Measurements from ENCODE around the gene GPC1.

The GPC1 gene

DNA sequence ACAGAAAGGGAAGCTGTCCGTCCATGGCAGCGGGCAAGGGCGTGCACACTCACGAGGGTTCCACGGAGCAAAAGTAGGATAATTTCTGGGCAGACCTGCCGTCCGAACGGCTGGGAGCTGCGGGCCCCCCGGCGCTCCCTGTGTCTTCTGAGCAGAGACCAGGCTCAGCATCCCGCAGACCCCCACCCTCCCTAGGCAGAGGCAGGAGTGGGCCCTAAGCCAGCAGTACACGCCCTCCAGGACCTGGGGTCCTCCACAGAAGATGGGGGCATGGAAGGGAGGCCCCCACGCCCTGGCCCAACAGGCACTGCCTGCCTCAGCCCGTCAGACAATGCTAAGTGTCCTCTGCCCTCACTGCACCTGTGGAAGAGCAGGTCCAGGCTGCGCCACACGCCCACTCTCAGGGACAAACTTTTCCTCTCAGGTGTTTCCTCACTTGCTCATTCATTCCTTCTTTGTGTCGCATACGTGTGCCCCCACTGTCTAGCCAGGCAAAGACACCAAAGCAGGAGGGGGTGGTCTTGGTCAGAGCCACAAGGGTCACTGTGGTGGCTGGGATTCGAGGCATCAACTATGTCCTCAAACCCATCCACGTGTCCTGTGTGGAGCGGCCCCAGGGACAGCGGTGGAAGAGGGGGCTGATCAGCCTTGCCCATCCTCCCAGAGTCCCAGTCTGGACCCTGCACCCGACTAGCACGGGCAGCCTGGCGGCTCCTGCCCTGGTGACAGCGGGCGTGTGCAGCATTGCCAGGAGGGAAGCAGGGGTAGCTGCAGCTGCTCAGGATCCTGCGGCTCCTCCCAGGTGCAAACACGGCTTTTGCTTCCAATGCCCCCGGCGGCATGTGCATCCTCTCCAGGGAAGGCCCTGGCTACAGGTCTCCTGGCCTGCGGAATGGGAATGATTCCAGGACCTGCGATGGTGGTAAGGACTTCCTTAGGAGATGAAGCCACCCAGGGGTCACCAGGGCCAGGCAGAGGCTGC is 2.4 kb upstream of the GPC1 start:
- DNase-seq = no peak

DNA sequence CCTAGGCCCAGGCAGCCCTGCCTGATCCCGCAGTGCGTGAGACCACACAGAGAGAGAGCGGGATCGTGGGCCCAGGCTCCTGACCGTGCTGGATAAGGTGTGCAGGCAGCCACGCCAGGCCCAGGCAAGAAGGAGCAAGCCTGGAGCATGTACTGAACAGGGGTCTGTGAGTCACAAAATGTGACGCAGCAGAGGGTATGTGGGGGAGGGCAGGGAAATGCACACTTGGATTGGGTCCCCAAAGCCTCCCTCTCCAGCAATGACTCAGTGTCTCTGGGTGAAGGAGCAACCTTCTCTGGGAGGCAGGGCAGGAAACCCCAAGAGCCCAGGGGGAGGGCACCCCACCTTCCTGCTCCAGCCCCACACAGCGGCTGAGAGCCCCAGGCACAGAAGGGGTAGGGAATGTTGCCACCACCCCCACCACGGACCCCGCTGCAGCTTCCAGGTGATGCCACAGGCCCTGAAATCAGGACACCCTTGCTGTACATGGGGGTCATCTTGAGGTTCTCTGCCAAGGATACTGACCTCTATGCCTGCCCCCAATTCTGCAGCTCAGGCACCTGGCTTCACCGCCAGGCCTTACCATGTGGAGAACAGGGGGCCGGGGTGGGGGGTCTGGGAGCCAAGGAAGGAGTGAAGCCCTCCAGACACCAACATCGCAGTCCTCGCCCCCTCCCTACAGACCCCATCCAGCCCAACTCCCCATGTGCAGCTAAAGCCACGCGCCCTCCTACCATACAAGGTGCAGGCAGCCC is 1.3 kb upstream of the GPC1 start:
- DNase-seq = no peak

GRCh38 chr2:240434728-240435456 is 571 bp upstream of the GPC1 start:
- peak; percentile 85 for DNase-seq

DNA sequence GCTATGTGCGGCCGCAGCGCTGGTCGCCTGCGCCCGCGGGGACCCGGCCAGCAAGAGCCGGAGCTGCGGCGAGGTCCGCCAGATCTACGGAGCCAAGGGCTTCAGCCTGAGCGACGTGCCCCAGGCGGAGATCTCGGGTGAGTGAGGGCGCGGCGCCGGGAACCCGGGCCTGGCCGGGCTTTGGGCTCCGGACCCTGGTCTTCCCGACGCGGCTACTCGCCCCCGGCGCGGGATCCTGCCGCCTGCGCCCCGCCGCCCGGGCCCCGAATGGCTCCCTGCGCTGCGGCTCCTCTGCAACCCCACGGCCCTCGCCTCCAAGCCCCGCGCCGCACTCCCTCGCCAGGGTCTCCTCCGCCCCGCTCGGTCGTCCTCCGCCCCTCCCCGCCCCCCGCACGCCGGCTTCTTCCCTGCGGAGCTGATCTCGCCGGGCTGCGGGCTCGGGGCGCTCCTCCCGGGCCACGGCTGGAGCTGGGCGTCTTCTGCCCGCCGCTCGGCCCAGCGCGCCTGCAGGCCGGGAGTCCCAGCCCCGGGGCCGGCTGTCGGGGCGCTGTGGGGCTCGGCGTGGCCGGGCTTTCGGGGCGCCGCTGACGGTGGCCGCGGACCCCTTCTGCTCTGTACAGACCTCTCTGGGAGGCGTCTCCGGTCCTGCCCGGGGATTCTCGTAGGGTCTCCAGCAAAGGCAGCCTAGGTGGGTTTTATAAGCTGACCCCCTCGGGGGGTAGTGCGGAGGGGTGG is 652 bp downstream of the GPC1 start:
- no peak for DNase-seq

DNA sequence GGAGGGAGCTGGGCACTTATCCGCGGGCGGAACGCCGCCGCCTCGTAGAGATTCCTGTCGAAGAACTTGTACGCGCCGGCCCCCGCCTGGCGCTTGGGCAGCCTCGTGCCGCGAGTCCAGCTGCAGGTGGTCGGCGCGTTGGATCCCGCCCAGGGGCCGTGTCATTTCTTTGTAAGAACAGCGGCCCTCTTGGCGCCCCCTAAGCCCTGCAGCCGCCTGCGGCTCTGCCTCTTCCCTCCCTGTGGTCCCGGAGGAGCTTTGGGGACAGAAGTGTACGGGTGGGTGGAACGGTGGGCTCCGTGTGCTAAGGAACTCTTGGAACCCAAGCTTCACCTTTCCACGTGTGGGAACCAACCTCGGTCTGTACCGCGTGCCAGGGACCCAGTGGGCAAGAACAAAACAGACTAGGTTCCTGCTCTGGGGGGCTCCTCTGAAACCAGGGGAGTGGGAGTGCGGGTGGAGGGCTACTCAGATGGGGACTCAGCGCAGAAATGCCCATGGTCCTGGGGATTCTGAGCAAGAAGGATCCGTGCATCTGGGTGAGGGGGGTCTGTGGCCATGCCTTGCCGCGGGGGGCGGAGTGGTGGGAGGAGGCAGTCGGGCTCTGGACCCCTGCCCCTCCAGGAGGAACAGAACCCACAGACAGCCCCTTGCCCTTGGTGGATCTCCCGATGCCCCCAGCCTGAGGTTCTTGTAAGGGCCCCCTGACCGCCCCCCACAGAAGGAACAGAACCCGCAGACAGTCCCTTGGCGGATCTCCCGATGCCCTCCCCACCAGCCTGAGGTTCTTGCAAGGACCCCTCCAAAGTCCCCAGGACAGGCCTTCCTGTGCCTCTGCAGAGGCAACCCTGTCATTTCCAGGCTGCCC is 1.5 kb downstream of the GPC1 start:
- DNase-seq = no peak

DNA sequence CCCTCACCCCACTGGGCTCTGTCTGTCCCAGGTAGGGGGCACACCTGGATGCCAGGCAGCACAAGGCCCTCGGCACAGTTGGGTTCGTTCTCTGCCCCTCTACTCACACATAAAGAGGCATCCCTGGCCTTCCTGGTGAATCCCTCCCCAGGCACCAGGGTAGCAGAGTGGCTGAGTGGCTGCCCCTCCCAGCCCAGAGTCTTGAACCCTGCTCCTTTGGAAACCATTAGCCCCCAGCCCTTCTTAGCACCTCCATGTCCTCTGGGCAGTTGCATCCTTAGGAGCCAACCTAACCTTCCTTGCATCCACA is 2.0 kb downstream of the GPC1 start:
- no peak for DNase-seq

DNA sequence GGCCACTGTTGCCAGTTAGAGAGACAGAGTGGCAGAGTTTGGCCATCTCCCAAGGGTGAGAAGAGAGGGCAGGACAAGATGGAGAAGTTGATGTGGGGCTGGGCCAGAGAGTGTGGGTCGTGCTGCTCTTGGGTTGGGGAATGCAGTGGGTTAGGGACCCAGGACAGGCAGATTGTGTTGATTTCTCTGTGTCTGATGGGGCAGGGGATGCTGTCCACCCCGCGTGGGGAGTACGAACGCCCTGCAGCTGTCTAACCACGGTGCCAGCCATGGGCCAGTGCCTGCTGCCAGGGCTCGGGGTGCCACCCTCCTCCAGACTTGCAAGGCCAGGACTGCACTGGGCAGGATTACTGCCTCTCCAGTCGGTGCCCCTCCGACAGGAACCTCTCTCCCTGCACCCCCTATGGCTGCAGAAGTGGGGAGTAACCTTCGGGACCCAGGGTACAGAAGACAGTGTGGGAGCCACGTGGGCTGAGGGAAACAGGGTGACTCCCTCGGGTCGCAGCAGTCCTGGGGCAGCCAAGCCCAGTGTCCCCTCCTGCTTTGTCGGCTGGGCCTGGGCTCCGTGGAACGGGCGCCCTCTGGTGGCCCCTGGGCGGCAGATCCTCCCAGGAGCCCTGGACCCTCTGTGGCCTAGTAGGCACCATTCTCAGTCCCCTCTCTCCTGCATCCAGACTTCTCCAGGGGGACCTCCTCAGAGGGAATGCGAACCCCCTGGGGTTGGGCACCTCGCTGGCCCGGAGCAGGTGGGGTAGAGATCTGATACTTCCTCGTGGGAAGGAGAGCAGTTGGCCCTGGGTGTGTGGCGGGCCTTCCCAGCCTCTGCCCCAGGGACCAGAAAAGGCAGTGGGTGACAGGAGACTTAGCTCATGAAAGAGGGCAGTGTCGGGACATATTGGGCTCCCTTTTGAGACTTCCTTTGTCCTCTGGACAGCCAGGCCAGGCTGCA is 2.7 kb downstream of the GPC1 start:
- no peak for DNase-seq

GRCh38 chr2:240438810-240439697 is 3.6 kb downstream of the GPC1 start:
- no peak for DNase-seq

- no peak for DNase-seq
Measured at GRCh38 chr2:240439698-240440151, 4.3 kb downstream of the GPC1 start.

- no peak for DNase-seq
Measured at GRCh38 chr2:240440251-240440650, 4.8 kb downstream of the GPC1 start.

- DNase-seq = no peak
Measured at GRCh38 chr2:240440704-240441320, 5.3 kb downstream of the GPC1 start.

DNA sequence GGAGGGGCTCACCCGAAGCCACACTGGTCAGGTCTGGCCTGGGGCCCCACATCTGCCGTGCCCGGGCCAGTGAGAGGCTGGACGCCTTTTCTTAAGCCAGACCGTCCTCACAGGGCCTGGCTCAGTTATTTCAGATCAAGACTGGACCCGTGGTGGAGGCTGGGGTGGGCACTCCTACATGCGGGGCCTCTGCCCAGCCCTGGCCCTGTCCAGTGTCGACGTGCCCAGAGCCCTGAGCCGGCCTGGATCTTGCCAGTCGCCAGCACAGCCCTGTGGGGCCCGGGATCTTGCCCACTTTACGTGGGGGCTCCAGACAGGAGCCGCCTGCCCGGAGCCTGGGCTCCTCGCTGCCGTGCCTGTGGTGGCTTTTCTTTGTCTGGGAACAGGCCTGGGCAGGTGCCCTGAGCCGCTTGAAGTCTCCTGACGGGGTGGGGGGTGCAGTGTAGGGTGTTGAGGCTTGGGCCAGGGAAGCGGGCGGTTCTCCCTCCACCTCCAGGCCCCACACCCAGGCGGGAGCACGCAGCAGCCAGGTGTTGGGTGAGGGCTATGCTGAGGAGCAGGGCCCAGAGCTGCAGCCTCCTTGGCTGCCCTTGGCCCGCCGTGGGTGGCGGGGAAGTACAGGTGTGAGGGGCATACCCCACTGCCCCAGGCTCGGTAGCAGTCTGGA is 6.0 kb downstream of the GPC1 start:
- no peak for DNase-seq

DNA sequence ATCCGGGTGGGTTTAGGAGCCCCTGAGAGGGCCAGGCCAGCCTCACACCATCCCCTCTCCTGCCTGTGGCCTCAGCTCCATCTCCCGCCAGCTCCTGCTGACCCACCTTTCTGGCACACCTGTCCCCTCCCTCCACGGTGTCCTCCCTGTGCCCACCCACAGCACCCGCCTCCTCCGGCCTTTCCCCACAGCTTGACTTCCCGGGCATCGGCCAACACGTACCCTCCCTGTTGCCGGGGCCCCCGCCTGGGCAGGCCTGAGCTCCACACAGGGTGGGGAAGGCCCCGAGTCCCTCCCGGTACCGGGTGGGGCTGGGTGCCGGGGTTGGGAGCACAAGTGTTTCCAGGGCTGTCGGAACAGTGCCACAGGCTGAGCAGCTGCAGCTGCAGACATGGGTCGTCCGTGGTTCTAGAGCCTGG is 6.5 kb downstream of the GPC1 start:
- DNase-seq = no peak

DNA sequence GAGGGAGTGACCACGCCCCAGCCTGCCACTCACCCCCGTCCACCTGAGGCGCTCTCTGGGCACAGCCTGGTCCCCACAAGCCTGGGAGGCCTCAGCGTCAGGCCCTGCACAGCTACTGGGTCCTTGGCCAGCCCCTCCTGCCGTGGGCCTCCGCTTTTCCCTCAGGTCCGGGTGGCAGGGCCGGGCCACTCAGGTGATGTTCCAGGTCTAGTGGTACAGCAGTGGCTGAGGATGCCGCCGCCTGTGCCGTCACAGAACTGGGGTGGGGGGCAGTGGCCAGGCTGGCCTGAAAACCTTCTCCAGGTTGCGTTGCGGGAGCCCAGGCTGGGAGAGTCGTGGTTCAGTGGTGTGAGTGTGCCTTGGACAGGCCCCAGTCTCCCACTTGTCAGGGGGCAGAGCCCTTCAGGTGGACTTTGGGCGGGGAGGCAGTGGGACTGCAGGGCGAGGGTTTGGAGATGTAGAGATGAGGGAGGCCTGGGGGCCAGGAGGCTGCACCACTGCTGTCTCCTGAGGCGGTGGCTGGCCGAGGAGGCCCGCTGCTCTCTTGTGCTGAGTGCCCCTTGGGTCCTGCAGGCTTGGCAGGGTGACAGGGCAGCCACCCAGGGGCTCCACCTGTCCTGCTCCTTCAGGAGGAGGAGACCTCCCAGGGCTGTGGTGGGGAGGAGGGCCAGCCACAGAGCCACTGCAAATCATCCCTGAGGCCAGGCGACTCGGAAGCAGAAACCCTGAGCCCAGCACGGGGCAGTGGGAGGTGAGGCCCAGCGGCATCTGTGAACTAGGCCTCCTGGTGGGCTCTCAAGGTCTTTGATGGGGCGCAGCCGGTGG is 7.6 kb downstream of the GPC1 start:
- no peak for DNase-seq

GRCh38 chr2:240443891-240444301 is 8.4 kb downstream of the GPC1 start:
- no peak for DNase-seq

- DNase-seq = no peak
Measured at GRCh38 chr2:240444464-240444863, 9.0 kb downstream of the GPC1 start.

DNA sequence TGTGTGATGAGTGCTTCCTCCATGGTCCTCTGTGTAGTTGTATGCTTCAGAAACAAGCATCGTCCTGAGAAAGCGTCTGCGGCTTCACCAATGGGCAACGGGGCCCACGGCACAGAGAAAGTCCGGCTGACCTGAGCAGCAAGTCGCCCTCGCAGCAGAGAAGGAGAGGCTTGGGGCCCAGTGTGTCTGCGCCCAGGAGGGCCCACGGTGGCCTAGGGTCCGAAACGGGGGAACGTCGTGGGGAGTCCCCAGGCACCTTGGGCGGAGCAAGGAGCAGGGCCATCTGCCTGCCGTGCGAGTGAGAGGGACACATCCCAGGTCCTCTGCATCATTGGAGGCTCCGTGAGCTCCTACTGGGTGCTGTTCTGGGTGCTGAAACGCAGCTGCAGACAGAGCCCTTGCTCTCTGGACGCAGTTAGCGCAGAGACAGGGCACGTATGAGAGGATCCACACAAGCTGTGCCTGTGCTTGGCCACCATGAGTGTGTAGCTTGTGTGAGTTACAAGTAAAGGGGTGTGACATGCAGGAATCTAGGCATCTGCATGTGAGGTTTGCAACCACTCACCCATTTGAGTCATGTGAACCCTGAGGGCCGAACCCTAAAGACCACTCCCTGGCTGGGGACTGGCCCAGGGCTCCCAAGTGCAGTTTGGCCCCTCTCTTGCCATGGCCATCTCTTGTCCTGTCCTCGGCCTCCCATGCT is 10.6 kb downstream of the GPC1 start:
- no peak for DNase-seq
